Stimulated activated CD4-positive, alpha-beta T cell treated with anti-CD3 and anti-CD28 coated beads, TNF-alpha, amount 100 ng/mL, for 1 hour (primary cell): ENCODE measurements around the gene AZGP1.
A peak's percentile ranks its signal among the peaks of the same experiment; 100 is the strongest.
"Not testable (repeated sequence)": the region's sequence is repeated elsewhere in the genome, so short reads cannot be mapped to it uniquely, and the experiment has no call there.

Source experiments
- DNase-seq, 3 donors: peaks; one replicate each; pipeline ENCODE4 v3.0.0-alpha.2; 2020; ENCODE audit warnings: low read depth in 3 of 3, low spot score in 1 of 3

The AZGP1 gene

GRCh38 chr7:99975782-99976521, at the start of gene AZGP1:
Gene AZGP1 (minus strand): TSS chr7:99976031. CDS start chr7:99976020, 11 bp downstream.
- no peak for DNase-seq

GRCh38 chr7:100024020-100024619, 48.3 kb upstream of the AZGP1 start:
- no peak for DNase-seq

- no peak for DNase-seq
These were observed 47.7 kb upstream of the AZGP1 start for GRCh38 chr7:100023526-100023925.

GRCh38 chr7:100022621-100023020, 46.8 kb upstream of the AZGP1 start:
- DNase-seq = no peak

- no peak for DNase-seq
These were observed 45.5 kb upstream of the AZGP1 start for GRCh38 chr7:100021297-100021696.

- DNase-seq = no peak
These were observed 44.1 kb upstream of the AZGP1 start for GRCh38 chr7:100019908-100020307.

- DNase-seq = no peak
These were observed 42.0 kb upstream of the AZGP1 start for GRCh38 chr7:100017875-100018274.

- DNase-seq = no peak
These were observed 41.5 kb upstream of the AZGP1 start for GRCh38 chr7:100017300-100017699.

- no peak for DNase-seq
These were observed 40.5 kb upstream of the AZGP1 start for GRCh38 chr7:100016215-100016901.

GRCh38 chr7:100015232-100016214, 39.7 kb upstream of the AZGP1 start, which contains the start of gene ZKSCAN1:
Gene ZKSCAN1 (plus strand): TSS chr7:100015596. CDS start chr7:100023507, 7,911 bp downstream.
- peak; percentile 62 to 66 (median 62) for DNase-seq

GRCh38 chr7:100013328-100013676, 37.5 kb upstream of the AZGP1 start:
- DNase-seq = peak in 1 of 3 donors; percentile 10

- DNase-seq = not testable (repeated sequence)
These were observed 36.8 kb upstream of the AZGP1 start for GRCh38 chr7:100012385-100013327.

- no peak for DNase-seq
These were observed 35.7 kb upstream of the AZGP1 start for GRCh38 chr7:100011516-100011915.

GRCh38 chr7:100010901-100011300, 35.1 kb upstream of the AZGP1 start:
- no peak for DNase-seq

GRCh38 chr7:100009952-100010351, 34.1 kb upstream of the AZGP1 start:
- not testable (repeated sequence) for DNase-seq

GRCh38 chr7:100008525-100008924, 32.7 kb upstream of the AZGP1 start:
- no peak for DNase-seq

- DNase-seq = no peak
These were observed 32.1 kb upstream of the AZGP1 start for GRCh38 chr7:100007887-100008286.

- no peak for DNase-seq
These were observed 28.2 kb upstream of the AZGP1 start for GRCh38 chr7:100003711-100004661.

GRCh38 chr7:100000239-100000638, 24.4 kb upstream of the AZGP1 start:
- DNase-seq = no peak
